Gastroesophageal sphincter (tissue), 4 donors: ENCODE measurements around the gene TP73. TPM values are rescaled to one million over a fixed set of nuclear protein-coding genes. Genes with fewer than 3 reads are reported as not detected.

Experiments used
- ATAC-seq: fragments of 150-250 bp; one replicate; pipeline ENCODE4 v1.9.1; 2016; ENCODE audit warnings: mild to moderate bottlenecking, moderate library complexity
- H3K27ac ChIP-seq, 4 donors: fragments of 200-600 bp; sonication (generic) in 3 of 4; 1 replicate in 3 of 4; 2 replicates in 1 of 4; pipeline ENCODE4 v1.5.1; 2016 to 2019
- H3K27me3 ChIP-seq: fragments of 200-600 bp; sonication (generic); one replicate; pipeline ENCODE4 v1.5.1; 2019
- H3K36me3 ChIP-seq, 2 donors: fragments of 200-600 bp; sonication (generic); one replicate each; pipeline ENCODE4 v1.5.1; 2019; ENCODE audit warnings: control low read depth in 1 of 2
- H3K4me1 ChIP-seq, 3 donors: fragments of 200-600 bp; sonication (generic); 1 replicate in 2 of 3; 2 replicates in 1 of 3; pipeline ENCODE4 v1.5.1; 2016 to 2019; ENCODE audit warnings: control low read depth in 2 of 3
- H3K4me3 ChIP-seq, 2 donors: fragments of 200-600 bp; sonication (generic); one replicate each; pipeline ENCODE4 v1.5.1; 2019; ENCODE audit warnings: mild to moderate bottlenecking in 1 of 2, moderate library complexity in 1 of 2
- H3K9me3 ChIP-seq, 3 donors: fragments of 200-600 bp; sonication (generic); one replicate each; pipeline ENCODE4 v1.5.1; 2017 to 2019; ENCODE audit warnings: control low read depth in 2 of 3
- EP300 ChIP-seq: sonication (generic); formaldehyde crosslinking; IDR thresholded peaks from one replicate; pipeline ENCODE4 v1.6.1; 2017; ENCODE audit warnings: antibody characterized with exemption, mild to moderate bottlenecking
- POLR2A ChIP-seq, 2 donors: fragments of 450-650 bp; IDR thresholded peaks; one replicate each; pipeline ENCODE4 v1.6.1; 2017; ENCODE audit warnings: antibody characterized with exemption in 2 of 2, mild to moderate bottlenecking in 2 of 2, moderate library complexity in 1 of 2
- POLR2AphosphoS5 ChIP-seq: sonication (generic); formaldehyde crosslinking; IDR thresholded peaks from one replicate; pipeline ENCODE4 v1.6.1; 2017; ENCODE audit warnings: antibody characterized with exemption
- WGBS, 2 donors: methylation state at CpG; one replicate each; pipeline ENCODE4 v1.1.5; 2018; ENCODE audit warnings: low coverage in 1 of 2; 5-methylcytosine and 5-hydroxymethylcytosine counted together
- total RNA-seq, 4 donors: library from RNA; depleted of rRNA; stranded (reverse); fragments of >200 nt; gene quantifications; one replicate each; pipeline ENCODE4 v1.1.0, GENCODE V29; 2016
- TF ChIP-seq, protein P1 (sequence below), 4 experiments: fragments of 200-600 bp in 2 of 4; fragments of 450-650 bp in 2 of 4; sonication (generic) in 1 of 4; IDR thresholded peaks; one replicate each; pipeline ENCODE4 v1.5.1; 2017 to 2019; ENCODE audit warnings: antibody characterized with exemption in 4 of 4, mild to moderate bottlenecking in 2 of 4, moderate library complexity in 2 of 4

The TP73 gene
- total RNA-seq, 4 donors from 2014 or later, result 0.19 to 0.22 TPM; not detected in 2

DNA sequence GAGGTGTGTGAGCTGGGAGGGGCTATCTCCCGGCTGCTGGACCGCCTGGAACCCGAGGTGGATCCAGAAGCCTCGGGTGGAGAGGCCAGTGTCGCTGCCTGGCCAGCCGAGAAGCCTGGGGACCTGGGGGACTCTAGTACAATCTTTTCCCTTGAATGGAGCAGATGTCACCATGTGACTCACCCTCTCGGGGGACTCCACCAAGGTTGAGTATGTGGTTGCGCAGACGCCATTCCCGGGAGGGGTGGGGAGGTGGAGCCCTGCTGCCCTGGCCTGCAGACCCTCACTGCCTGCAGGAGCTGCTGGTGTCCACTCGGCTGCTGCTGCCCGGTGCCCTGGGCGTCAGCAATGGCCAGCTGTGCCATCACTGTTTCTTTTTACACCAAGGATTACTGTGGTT lies 40.3 kb downstream of the TP73 start:
- Histone ChIP-seq H3K27ac (no peak overlapping the region), H3K4me1 (peaks cover 0 to 19% (median 3%) of the 10 kb centered on the region in 3 donors), H3K4me3 (no peak overlapping the region), H3K27me3 (peaks cover 56% of the 10 kb centered on the region), H3K9me3 (no peaks in the 10 kb centered on the region), H3K36me3 (no peaks in the 10 kb centered on the region)
- TF ChIP-seq, protein P1, sequence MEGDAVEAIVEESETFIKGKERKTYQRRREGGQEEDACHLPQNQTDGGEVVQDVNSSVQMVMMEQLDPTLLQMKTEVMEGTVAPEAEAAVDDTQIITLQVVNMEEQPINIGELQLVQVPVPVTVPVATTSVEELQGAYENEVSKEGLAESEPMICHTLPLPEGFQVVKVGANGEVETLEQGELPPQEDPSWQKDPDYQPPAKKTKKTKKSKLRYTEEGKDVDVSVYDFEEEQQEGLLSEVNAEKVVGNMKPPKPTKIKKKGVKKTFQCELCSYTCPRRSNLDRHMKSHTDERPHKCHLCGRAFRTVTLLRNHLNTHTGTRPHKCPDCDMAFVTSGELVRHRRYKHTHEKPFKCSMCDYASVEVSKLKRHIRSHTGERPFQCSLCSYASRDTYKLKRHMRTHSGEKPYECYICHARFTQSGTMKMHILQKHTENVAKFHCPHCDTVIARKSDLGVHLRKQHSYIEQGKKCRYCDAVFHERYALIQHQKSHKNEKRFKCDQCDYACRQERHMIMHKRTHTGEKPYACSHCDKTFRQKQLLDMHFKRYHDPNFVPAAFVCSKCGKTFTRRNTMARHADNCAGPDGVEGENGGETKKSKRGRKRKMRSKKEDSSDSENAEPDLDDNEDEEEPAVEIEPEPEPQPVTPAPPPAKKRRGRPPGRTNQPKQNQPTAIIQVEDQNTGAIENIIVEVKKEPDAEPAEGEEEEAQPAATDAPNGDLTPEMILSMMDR (IDR thresholded peaks at IDR 0.05), result no peak
- 43% methylated on average over 4 of the region's 13 CpGs; no CpG with 5 or more reads in 1 of the 2 donors for WGBS, 2 donors
- ATAC-seq, result no peak

DNA sequence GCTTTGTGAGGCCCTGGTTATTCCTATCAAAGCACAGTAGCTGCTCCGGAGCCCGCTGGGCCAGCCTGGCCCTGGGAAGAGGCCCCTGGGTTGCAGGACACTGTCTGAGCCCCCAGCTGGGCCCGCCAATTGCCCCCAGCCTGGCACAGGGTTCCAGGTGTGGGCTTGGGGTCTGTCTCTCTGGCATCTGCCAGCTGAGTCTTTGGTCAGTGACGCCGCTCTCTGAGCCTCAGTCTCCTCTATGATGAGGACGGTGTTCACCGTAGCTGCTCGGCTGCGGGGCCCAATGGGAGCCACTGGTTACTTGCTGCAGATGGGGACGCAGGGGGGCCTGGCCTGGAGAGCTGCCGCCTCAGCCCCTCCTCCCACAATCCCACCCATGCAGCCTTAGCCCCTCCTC lies 41.0 kb downstream of the TP73 start:
- H3K27me3 ChIP-seq, result peaks cover 56% of the 10 kb centered on the region
- H3K9me3 ChIP-seq, result no peaks in the 10 kb centered on the region
- no CpG with 5 or more reads among the region's 11 CpGs for WGBS, 2 donors
- H3K4me1 ChIP-seq, result peaks cover 0 to 19% (median 3%) of the 10 kb centered on the region in 3 donors
- TF ChIP-seq EP300 (no peak), POLR2AphosphoS5 (no peak), POLR2A (IDR thresholded peaks at IDR 0.05) (no peak)
- TF ChIP-seq, protein P1 (IDR thresholded peaks at IDR 0.05), result no peak
- H3K27ac ChIP-seq, result no peak overlapping the region
- no peak for ATAC-seq
- H3K36me3 ChIP-seq, result no peaks in the 10 kb centered on the region
- no peak overlapping the region for H3K4me3 ChIP-seq

DNA sequence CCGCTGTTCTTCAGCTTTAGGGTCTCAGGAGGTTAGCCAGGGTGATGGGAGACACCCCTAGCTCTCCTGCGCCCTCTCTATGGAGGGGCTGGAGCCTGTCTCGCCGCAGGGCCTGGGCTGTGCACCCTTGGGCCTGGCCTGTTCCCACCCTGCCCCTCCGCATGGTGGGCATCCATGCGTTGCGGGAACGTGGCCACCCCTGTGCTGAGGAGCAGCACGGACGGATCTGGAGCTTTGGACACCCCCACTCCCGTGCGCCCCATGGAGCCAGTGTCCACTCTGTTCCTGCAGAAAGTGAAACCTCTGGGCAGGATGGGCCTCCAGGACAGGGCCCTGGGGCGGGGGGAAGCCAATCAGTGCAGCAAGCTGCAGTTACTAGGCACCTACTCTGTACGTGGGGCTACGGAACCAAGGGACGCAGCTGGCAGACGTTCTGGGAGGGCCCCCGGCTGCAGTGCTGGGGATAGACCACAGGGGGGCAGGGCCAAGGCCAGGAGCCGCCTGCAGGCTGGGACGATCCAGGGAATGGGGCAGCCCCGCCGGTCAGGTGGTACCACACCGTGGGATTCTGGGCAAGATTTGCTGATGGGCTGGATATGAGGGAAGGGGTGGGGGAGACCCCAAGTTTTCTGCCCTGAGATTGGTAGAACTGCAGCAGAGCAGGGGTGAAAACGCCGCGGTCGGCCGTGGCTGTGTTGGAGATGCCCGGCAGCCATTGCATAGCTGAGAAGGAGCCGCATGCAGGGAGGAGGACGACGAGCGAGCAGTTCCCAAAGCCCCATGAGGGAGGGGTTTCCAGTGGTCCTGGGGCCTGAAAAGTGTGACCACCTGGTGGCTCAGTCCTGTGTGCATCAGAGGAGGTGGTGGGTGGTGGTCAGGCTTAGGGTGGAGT lies 43.3 kb downstream of the TP73 start:
- peak overlapping the region in 1 of 2 donors; percentile 23 for H3K4me3 ChIP-seq

DNA sequence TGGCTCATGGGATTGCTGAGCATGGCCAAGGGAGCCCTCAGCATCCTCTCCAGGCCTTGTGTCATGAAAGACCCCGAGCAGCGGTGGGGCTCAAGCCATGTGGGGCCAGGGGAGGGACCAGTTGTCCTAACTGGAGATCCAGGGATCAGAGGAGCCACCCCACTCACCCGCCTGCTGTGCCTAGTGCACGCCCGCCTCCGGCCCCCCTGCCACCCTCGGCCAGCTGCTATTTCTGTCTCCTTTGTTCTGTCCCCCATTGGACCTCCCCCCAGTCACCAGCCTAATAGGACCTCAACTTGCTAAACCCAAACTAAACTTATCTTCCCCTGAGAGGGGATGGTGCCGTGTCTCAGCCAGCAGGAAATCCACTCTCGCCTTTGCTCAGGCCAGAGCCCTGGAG lies 44.4 kb downstream of the TP73 start:
- H3K36me3 ChIP-seq, result no peaks in the 10 kb centered on the region
- H3K9me3 ChIP-seq, result no peaks in the 10 kb centered on the region
- TF ChIP-seq POLR2A (IDR thresholded peaks at IDR 0.05), result no peak
- TF ChIP-seq POLR2AphosphoS5, result no peak
- no peak for TF ChIP-seq EP300
- TF ChIP-seq, protein P1 (IDR thresholded peaks at IDR 0.05), result no peak
- no peak overlapping the region for H3K4me3 ChIP-seq
- peaks cover 0 to 8% (median 3%) of the 10 kb centered on the region in 3 donors for H3K4me1 ChIP-seq
- H3K27me3 ChIP-seq, result peaks cover 72% of the 10 kb centered on the region
- no peak for ATAC-seq
- WGBS, 2 donors, result 100% methylated on average over 2 of the region's 9 CpGs; no CpG with 5 or more reads in 1 of the 2 donors
- no peak overlapping the region for H3K27ac ChIP-seq

More for the DNA sequence above, 43.3 kb downstream of the TP73 start:
- TF ChIP-seq, protein P1 (IDR thresholded peaks at IDR 0.05), result peak in 3 of 4 experiments; percentile 40 to 75 (median 65)
- no peak for TF ChIP-seq POLR2AphosphoS5
- Histone ChIP-seq H3K27me3 (peaks cover 61% of the 10 kb centered on the region), H3K9me3 (no peaks in the 10 kb centered on the region), H3K36me3 (no peaks in the 10 kb centered on the region), H3K4me1 (peaks cover 0 to 8% (median 3%) of the 10 kb centered on the region in 3 donors), H3K27ac (no peak overlapping the region)
- 29 to 39% methylated on average over 10 to 14 of the region's 33 CpGs for WGBS, 2 donors
- ATAC-seq, result peak; percentile 36

DNA sequence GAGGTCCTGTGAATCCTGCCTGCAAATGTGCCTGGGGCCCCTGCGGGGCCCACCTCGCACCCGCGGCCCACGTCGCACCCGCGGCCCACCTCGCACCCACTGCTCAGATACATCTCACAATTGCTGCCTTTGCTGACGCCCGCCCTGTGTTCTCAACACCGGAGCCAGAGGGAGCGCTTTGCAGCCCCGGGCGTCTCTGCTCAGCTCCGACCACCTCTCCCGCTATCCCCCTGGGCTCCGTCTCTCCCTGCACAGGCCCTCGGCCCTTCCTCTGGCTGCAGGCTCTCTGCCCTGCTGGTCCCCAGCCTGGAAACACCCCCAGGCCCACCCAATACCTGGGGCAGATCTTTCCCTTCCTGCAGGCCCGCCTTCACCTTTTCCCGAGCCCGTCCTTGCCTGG lies 44.8 kb downstream of the TP73 start:
- Histone ChIP-seq H3K27ac (no peak overlapping the region), H3K36me3 (no peaks in the 10 kb centered on the region), H3K4me1 (peaks cover 0 to 8% (median 3%) of the 10 kb centered on the region in 3 donors), H3K9me3 (no peaks in the 10 kb centered on the region), H3K27me3 (peaks cover 77% of the 10 kb centered on the region), H3K4me3 (no peak overlapping the region)
- TF ChIP-seq POLR2A (IDR thresholded peaks at IDR 0.05) (no peak), EP300 (no peak), POLR2AphosphoS5 (no peak)
- TF ChIP-seq, protein P1 (IDR thresholded peaks at IDR 0.05), result no peak
- ATAC-seq, result no peak
- WGBS, 2 donors, result 90% methylated on average over 18 of the region's 22 CpGs; no CpG with 5 or more reads in 1 of the 2 donors
